HG02973 (cell line): ENCODE results near the gene ZNF519.
A peak's percentile ranks its signal among the peaks of the same experiment; 100 is the strongest.
"Not testable (repeated sequence)": the region's sequence is repeated elsewhere in the genome, so short reads cannot be mapped to it uniquely, and the experiment has no call there.

Source experiments
- ATAC-seq: cut with Tn5 transposase; IDR thresholded peaks from one replicate; pipeline ENCODE4 v1.9.1; 2021; ENCODE audit warnings: moderate library complexity; ENCODE audit not compliant: unreplicated experiment

The ZNF519 gene

GRCh38 chr18:14132271-14132700 lies at the start of gene ZNF519:
TSS of gene ZNF519 (minus strand) at chr18:14132435. CDS start at chr18:14132277, 158 bp downstream.
- peak; percentile 100 for ATAC-seq

GRCh38 chr18:14179306-14179705 lies 47.1 kb upstream of the ZNF519 start:
- ATAC-seq, result no peak

- ATAC-seq, result peak; percentile 72
Observed at GRCh38 chr18:14178321-14179196, 46.3 kb upstream of the ZNF519 start.

DNA sequence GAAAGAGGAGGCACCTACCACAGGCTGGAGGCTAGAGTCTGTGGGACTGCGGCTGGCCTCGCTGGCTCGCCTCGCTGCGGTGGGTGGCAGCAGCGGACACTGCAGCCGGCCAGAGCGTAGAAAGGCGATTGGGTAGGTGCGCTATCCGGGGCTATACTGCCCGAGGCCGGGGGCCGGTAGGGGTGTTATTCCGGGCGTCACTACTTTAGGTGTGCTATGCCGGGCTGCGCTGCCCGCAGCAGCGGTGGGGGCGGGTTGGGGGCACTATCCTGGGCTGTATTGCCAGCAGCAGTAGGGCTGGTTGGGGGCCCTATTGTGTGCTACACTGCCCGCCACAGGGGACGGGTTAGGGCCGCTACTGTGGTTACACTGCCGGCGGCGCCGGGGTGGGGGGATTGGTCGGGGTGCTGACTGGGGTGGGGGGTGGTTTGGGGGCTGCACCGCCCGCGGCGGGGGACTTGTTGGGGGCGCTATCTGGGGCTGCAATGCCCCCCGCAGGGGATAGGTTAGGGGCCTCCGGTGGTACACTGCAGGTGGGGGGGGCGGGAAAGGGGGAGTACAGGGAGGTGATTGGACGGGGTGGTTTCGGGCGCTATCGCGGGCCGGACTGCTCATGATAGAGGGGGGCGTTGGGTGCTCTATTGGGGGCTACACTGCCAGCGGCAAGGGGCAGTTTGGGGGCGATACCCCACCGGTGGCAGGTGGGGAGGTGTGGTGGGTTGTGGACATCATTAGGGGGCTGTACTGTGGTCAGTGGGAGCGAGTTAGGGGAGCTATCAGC lies 45.5 kb upstream of the ZNF519 start:
- not testable (repeated sequence) for ATAC-seq

GRCh38 chr18:14175404-14175803 lies 43.2 kb upstream of the ZNF519 start:
- not testable (repeated sequence) for ATAC-seq

DNA sequence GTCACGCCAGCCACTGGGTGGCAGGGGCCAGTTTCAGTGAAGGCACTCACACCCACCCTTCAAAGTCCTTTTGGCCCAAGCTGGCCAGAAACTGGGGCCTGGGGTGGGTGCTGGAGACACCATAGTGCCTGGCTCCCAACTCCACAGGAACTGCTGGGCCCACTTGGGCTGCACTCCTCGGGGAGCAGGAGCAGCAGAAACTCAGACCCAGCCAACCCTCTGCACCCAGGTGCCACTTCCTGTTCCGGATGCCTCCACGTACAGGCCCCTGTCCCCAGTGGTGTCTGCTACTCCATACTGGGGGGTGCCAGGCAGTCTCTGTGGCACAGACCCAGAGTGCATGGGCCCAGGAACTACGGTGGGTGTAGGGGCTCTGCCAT lies 42.5 kb upstream of the ZNF519 start:
- no peak for ATAC-seq

DNA sequence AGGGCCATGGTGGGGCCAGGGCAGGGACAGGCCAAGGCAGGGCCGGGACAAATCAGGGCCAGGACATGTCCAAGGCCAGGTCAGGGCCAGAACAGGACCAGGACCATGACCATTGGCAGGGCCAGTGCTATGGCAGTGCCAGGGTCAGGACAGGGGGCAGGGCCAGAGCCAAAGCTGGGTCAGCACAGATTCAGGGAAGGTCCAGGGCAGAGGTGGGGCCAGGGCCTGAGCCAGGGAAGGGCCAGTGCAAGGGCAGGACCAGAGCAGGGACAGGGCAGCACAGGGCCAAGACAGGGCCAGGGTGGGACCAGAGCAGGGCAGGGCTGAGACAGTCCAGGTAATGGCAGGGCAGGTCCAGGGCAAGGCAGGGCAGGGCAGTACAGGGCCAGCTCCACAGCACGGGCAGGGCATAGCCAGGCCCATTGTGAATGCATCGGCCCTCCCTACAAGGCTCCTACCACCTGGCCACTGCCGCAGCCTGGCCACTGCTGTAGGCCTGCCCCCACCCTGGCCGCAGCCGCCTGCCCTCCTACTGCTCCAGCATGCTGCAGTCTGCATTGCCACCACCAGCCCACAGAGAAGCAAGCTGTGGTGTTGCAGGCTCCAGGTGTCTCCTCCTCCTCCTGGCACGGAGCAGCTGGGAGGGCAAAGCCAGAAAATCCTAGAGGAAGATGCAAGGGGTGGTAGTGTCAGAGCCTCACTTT lies 41.9 kb upstream of the ZNF519 start:
- ATAC-seq, result not testable (repeated sequence)

DNA sequence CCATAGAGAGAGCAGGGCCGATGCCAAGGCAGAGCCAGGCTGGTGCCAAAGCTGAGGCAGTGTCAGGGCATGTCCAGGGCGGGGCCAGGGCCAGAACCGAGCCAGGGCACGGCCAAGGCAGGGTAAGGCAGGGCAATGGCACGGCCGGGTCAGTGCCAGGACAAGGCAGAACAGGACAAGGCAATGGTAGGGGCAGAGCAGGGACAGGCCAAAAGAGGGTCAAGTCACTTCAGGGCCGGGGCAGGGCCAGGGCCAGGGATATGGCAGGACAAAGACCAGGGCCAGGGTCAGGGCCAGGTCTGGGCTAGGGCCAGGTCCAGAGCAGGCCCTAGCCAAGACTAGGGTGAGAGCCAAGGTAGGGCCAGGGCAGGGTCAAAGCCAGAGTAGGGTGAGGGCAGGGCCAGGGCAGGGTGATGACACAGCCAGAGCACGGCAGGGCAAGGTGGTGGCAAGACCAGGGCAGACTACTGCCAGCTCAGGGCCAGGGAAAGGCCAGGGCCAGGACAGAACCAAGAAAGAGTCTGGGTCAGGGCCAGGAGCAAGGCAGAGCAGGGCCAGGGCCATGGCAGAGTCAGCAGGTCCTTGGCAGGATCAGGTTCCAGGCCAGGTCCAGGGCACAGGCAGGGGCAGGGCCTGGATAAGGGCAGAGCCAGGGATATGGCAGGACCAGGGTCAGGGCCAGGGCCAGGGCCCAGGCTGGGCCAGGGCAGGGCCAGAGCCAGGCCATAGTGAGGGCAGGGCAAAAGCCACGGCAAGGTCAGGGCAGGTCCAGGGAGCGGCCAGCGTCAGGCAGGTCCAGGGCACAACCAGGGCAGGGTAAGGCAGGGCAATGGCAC lies 41.1 kb upstream of the ZNF519 start:
- not testable (repeated sequence) for ATAC-seq

DNA sequence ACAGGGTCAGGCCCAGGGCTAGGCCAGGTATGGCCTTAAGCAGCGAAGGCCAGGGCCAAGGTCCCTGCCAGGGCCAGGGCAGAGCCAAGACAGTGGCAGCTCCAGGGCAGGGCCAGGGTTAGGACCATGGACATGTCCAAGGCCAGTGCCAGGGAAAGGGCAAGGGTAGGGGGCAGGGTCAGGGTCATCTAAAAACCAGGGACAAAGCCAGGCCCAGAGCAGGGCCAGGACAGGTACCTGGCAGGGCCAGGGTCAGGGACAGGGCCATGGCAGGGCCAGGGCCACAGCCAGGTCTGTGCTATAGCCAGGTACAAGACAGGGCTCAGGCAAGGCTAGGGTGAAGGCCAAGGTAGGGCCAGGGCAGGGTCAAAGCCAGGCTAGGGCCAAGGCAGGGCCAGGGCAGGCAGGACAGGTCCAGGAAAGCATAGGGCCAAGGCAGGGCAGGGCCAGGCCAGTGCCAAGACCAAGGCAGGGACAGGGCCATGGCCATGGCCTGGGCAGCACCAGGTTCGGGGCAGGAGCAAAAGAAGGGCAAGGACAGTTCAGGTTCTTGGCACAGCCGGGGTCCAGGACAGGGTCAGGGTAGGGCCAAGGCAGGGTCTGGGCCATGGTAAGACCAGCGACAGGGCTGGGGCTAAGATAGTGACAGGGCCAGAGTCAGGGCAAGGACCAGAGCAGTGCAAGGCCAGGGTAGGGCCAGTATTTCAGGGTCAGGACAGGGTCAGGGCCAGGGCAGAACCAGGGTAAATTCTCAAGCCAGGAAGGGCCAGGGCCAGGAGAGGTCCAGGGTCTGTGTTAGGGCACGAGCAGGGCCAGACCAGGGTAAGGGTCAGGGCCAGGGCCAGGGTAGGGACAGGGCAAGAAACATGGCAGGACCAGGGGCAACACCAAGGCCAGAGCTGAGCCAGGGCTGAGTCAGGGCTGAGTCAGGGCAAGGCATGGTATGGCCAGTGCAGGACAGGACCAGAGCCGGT lies 40.2 kb upstream of the ZNF519 start:
- not testable (repeated sequence) for ATAC-seq

- ATAC-seq, result not testable (repeated sequence)
Observed at GRCh38 chr18:14171301-14172141, 39.3 kb upstream of the ZNF519 start.

DNA sequence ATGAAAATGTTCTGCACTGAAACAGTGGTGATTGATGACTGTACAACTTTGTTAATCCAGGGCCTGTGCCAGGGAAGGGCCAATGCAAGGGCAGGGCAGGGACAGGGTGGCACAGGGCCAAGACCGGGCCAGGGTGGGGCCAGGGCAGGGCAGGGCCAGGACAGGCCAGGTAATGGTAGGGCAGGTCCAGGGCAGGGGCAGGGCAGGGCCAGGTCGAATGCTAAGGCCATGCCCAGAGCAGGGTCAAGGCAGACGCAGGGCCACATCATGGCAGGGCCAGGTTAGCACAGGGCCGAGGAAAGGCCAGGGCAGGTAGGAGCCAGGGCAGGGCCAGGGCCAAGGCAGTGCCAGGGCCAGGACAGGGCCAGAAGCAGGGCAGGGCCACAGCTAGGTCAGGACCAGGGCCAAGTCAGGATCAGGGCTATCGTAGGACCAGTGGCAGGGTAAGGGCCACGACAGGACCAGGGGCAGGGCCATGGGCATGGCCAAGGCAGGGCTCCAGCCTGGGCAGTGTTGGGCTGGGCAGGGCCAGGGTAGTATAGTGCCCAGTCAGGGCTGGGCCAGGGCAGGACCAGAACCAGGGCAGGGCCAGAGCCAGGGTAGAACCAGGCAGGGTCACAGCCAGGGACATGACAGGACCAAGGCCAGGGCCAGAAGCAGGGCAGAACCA lies 38.3 kb upstream of the ZNF519 start:
- ATAC-seq, result not testable (repeated sequence)

DNA sequence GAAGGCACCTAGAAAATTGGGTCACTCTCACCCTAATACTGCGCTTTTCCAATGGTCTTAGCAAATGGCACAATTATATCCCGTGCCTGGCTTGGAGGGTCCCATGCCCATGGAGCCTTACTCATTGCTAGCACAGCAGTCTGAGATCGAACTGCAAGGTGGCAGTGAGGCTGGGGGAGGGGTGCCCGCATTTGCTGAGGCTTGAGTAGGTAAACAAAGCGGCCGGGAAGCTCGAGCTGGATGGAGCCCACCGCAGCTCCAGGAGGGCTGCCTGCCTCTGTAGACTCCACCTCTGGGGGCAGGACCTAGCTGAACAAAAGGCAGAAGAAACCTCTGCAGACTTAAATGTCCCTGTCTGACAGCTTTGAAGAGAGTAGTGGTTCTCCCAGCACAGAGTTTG lies 30.7 kb upstream of the ZNF519 start:
- ATAC-seq, result not testable (repeated sequence)

- ATAC-seq, result not testable (repeated sequence)
Observed at GRCh38 chr18:14151564-14152113, 19.4 kb upstream of the ZNF519 start.

DNA sequence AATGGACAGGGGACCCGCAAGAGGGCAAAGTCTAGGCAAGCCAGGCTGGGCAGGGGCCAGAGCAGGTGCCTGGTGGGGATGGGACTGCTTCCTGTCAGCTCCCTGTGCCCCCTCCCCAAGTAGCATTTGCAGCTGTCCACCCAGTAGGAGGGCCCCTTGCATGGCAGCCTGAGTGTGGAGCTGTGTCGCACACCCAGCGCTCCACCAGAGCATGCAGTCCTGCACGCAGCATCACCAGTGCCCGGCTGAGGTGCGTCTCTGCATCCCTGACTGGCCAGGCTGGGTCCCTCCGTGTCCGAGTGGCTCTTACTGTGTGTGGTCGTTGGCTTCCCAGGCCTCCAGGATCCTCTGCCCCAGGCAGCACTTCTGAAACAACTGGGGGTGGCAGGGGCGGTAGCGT lies 18.5 kb upstream of the ZNF519 start:
- not testable (repeated sequence) for ATAC-seq

DNA sequence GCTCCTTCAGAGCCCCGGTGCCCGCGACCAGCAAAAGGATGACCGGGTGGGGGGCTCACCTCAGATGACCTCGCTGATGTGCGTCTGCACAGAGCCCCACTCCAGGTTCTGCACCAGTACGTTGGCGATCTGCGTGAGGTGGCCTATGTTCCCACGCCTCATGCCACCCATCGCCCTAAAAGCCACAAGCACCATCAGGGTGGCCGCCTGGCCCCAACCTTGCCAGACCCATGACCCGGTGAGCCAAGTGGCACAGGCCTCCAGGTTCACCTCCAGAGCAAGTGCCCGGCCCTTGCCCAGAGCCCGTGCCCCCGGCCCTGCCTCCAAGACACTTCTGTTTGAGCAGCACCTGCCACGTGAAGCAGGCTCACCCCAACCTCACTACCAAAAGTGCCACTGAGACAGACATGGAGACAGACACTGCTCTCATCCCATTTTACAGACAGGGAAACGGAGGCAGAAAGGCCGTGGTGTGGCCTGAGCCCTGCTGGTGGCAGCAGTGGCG lies 17.7 kb upstream of the ZNF519 start:
- not testable (repeated sequence) for ATAC-seq

DNA sequence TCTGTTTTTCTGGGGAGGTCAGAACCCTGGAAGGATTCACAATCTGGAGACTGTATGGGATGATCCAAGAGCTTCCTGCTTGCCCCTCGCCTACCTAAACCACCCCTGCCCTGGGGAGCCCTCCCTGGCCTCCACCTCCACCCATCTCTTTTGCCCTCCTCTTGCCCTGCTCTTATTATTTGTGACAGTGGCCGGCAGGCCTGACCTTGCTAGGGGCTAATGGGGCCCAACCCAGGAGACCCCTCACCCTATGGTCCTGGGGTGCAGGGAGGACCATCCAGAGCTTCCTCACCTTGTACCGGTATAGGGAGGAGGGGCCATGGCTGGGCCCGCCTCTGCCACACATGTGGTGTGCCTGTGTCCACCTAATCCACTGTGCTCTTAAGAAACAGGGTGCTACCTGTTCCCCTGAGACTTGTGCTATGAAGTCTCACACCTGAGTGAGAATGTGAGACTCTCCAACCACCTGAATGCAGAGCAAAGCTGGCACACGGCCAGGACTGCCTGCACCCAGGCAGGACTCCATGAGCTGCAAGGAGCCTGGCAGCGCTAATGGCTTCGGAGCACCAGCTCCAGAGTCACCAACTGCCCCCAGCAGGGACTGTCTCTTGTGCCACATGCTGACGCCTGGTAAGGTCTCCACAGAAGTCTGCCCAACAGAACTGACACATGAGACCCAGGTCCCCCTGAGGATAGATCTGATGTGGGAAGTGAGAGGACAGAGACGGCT lies 17.1 kb upstream of the ZNF519 start:
- not testable (repeated sequence) for ATAC-seq
